GM12874 (cell line): ENCODE results near the gene TJAP1.
A peak's percentile ranks its signal among the peaks of the same experiment; 100 is the strongest.

Source experiments
- TF ChIP-seq, protein P1 (sequence below): IDR thresholded peaks from 2 replicates; pipeline ENCODE4 v1.5.1; 2011; ENCODE audit warnings: low read depth, mild to moderate bottlenecking, control low read depth, low read length, moderate library complexity; ENCODE audit not compliant: insufficient read depth

TJAP1 gene

DNA sequence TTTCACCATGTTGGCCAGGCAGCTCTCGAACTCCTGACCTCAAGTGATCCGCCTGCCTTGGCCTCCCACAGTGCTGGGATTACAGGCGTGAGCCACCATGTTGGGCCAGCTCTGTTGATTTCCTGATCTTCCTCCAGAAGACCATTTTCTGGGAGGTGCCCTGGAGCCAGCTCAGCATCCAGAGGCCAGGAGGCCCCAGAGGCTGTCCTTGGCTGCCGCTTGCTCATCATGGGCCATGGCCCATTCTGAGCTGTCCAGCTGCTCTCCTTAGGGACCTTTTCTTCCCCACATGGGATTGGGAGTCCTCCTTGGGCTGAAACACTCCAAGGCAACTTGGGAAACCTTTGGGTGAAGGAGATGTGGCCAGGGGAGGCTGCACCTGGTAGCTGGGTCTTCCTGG is 17.4 kb downstream of the TJAP1 start:
- TF ChIP-seq, protein P1, sequence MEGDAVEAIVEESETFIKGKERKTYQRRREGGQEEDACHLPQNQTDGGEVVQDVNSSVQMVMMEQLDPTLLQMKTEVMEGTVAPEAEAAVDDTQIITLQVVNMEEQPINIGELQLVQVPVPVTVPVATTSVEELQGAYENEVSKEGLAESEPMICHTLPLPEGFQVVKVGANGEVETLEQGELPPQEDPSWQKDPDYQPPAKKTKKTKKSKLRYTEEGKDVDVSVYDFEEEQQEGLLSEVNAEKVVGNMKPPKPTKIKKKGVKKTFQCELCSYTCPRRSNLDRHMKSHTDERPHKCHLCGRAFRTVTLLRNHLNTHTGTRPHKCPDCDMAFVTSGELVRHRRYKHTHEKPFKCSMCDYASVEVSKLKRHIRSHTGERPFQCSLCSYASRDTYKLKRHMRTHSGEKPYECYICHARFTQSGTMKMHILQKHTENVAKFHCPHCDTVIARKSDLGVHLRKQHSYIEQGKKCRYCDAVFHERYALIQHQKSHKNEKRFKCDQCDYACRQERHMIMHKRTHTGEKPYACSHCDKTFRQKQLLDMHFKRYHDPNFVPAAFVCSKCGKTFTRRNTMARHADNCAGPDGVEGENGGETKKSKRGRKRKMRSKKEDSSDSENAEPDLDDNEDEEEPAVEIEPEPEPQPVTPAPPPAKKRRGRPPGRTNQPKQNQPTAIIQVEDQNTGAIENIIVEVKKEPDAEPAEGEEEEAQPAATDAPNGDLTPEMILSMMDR = no peak

DNA sequence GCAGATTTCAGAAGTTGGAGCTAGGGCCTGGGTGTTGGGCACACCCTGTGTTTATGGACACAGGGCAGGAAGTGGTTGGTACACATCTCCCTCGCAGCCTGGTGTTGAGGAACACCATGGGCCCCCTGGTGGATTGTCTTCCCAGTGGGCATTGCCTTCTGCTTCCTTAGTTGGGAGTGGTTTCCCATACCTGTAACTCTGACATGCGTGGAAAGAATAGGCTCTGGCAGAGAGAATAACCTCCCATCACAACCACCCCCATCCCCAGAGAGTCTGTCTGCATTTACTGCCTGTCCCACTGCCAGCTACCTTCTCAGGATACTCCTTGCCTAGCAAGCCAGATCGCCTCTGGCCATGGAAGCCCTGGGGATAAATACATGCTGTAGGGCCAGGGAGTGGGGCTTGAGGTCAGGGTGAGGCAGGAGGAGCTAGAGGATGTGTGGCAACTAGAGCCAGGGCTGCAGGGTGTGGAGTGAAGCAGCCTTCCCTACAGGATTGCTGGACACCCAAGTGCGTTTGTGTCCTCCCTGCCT is 18.1 kb downstream of the TJAP1 start:
- TF ChIP-seq, protein P1 = no peak

DNA sequence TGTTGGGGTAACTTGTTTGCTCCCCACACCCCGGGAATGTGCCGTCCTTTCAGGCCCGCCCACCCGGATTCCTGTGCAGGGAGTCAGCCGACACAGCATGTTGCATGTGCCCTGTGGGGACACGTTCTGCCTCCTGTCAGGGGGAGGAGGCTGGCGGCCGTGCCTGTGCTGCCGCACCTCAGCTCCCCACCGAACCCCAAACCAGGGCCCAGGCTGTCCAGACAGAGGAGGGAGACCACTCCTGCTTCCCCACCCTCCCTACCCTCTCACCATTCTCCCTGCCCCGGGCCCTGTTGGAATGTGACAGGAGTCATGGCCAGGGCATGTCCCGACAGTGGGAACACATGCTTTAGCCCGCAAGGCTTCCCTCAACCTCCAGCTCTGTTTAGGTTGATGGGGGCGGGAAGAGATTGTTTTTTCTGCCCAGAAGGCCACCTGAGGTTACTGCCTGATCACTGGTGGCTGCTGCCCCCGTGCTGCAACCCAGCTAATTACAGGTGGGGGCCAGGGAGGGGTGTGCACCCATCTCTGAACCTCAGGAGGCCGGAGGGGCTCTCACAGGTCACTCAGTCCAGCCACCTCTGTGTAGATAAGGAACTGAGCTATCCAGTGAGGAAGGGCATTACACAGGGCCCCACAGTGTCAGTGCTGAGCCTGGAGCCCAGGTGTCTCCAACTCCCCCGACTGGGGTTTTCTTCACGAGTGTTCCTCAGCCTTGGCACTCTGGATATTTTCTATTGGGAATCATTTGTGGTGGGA is 19.2 kb downstream of the TJAP1 start:
- TF ChIP-seq, protein P1 = peak; percentile 44

DNA sequence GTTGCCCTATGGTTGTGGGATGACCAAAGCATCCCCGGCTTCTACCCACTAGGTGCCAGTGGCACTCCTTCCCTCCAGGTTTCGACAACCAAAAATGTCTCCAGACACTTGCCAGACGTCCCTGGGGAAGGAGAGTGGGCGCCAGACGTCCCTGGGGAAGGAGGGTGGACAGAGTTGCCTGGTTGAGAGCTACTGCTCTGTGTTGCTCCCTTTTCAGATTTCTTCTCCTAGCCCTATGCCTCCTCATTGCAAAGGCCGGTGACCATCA is 19.7 kb downstream of the TJAP1 start:
- TF ChIP-seq, protein P1 = no peak

DNA sequence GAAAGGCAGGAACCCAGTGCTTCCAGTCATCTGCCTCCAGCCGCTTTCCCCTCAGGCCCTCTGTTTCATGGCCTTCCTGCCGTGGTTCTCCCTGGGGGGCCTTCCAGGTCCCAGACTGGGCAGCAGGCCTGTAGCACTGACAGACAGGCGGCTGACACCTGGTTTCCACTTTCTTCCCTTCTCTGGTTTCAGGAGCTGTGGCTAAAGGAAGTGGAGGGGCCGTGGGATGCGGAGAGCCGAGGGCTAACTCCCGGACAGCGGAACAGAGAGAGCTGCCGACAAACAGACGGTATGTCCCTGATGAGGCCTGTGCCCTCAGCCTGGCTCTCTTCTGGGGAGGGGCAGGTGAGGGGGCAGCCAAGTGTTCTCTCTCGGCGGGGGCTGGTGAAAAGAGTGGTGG is 20.3 kb downstream of the TJAP1 start:
- TF ChIP-seq, protein P1 = no peak

DNA sequence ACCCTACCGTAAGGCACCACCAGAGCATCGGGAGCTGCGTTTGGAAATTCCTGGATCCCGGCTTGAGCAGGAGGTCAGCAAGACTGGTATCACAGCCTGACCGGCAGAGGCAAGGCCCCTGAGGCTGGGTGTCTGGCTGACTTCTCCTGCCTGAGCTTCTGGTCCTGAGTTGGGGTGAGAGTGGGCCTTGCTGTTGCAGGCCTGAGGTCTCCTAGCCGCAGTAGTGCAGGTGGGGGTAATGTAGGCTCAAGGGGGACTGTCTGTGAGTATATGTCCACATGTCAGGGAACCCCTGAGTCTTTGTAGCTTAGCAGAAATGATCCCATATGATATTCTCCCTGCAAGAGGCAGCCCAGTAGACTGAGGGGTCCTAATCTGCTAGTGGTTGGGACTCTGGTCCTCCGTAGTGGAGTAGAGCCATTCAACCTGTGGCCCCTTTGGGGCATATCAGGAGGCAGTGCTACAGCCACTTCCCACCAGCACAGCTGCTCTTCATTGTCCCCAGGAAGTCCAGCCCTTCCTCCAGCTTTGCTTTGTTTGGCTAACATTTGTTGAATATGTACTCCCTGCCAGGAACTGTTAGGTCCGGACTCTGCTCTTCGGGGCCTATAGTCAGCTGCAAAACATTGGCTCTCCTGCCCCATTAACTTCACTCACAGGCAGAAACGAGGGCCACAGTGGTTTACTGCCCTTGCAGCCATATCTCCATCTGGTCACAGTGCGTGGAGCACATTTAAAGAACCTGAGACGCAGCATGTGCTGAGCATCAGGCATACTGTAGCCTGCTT is 21.9 kb downstream of the TJAP1 start:
- TF ChIP-seq, protein P1 = no peak

DNA sequence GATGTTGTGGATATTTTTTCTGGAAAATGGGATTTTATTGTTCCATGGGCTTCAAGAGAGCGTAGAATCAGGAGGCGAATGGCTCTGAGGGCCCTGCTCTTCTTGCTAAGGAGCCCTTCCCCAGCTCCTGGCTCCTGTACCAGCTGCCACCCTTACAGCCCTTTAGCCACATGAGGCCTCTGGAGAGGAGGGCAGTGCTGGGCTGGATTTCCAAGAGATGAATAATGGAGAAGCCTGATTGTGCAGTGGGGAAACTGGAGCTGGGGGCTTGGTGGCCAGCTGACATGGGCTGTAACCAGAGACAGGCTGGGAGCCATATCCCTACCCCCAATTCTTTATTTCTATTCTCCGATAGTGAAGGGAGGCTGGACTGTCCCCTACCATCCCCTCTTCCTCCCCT is 23.6 kb downstream of the TJAP1 start:
- TF ChIP-seq, protein P1 = no peak
